WTC11 (cell line): ENCODE data around the gene CSKMT. TPM values are rescaled to one million over a fixed set of nuclear protein-coding genes. Genes with fewer than 3 reads are reported as not detected.

Source experiments
- AFF4 ChIP-seq: sonication (generic); formaldehyde crosslinking; IDR thresholded peaks from 2 replicates; pipeline ENCODE4 v1.8.1; 2023; ENCODE audit warnings: mild to moderate bottlenecking, missing genetic modification reagents, borderline replicate concordance
- ARID4B ChIP-seq: sonication (generic); formaldehyde crosslinking; IDR thresholded peaks from 2 replicates; pipeline ENCODE4 v1.8.0; 2023; ENCODE audit warnings: missing genetic modification reagents, mild to moderate bottlenecking, borderline replicate concordance
- ATF1 ChIP-seq: sonication (generic); formaldehyde crosslinking; IDR thresholded peaks from 2 replicates; pipeline ENCODE4 v1.8.1; 2023; ENCODE audit warnings: mild to moderate bottlenecking, moderate library complexity, missing genetic modification reagents
- CDX4 ChIP-seq: fragments of 250-450 bp; sonication (Bioruptor Pico); IDR thresholded peaks from 2 replicates; pipeline ENCODE4 v1.9.0; 2021; ENCODE audit warnings: moderate library complexity, mild to moderate bottlenecking, inconsistent platforms, borderline replicate concordance
- E2F5 ChIP-seq: sonication (generic); formaldehyde crosslinking; IDR thresholded peaks from 2 replicates; pipeline ENCODE4 v1.8.1; 2022; ENCODE audit warnings: mild to moderate bottlenecking, moderate library complexity, missing genetic modification reagents
- ESRRA ChIP-seq: sonication (generic); formaldehyde crosslinking; IDR thresholded peaks from 2 replicates; pipeline ENCODE4 v1.8.1; 2022; ENCODE audit warnings: mild to moderate bottlenecking, missing genetic modification reagents, borderline replicate concordance
- ETV6 ChIP-seq: sonication (generic); formaldehyde crosslinking; IDR thresholded peaks from 2 replicates; pipeline ENCODE4 v1.8.1; 2022; ENCODE audit warnings: mild to moderate bottlenecking, missing genetic modification reagents
- FOXK1 ChIP-seq: sonication (generic); formaldehyde crosslinking; IDR thresholded peaks from 2 replicates; pipeline ENCODE4 v1.8.0; 2022; ENCODE audit warnings: mild to moderate bottlenecking, moderate library complexity, missing genetic modification reagents
- KAT7 ChIP-seq: sonication (generic); formaldehyde crosslinking; IDR thresholded peaks from 2 replicates; pipeline ENCODE4 v1.8.1; 2023; ENCODE audit warnings: missing genetic modification reagents, mild to moderate bottlenecking, borderline replicate concordance
- MAX ChIP-seq: sonication (generic); formaldehyde crosslinking; IDR thresholded peaks from 2 replicates; pipeline ENCODE4 v1.8.0; 2022; ENCODE audit warnings: mild to moderate bottlenecking, missing genetic modification reagents
- MYBL2 ChIP-seq: sonication (generic); formaldehyde crosslinking; IDR thresholded peaks from 2 replicates; pipeline ENCODE4 v1.8.1; 2023; ENCODE audit warnings: mild to moderate bottlenecking, moderate library complexity, missing genetic modification reagents
- NFATC4 ChIP-seq: fragments of 250-450 bp; sonication (Bioruptor Pico); IDR thresholded peaks from 2 replicates; pipeline ENCODE4 v1.9.0; 2021; ENCODE audit warnings: mild to moderate bottlenecking
- NR2C2 ChIP-seq: sonication (generic); formaldehyde crosslinking; IDR thresholded peaks from 2 replicates; pipeline ENCODE4 v1.8.0; 2022; ENCODE audit warnings: mild to moderate bottlenecking, missing genetic modification reagents
- RELA ChIP-seq: sonication (generic); formaldehyde crosslinking; IDR thresholded peaks from 2 replicates; pipeline ENCODE4 v1.8.1; 2022; ENCODE audit warnings: missing genetic modification reagents, mild to moderate bottlenecking, borderline replicate concordance
- RORB ChIP-seq: fragments of 250-450 bp; sonication (Bioruptor Pico); IDR thresholded peaks from 2 replicates; pipeline ENCODE4 v1.9.0; 2021; ENCODE audit warnings: mild to moderate bottlenecking
- TEAD1 ChIP-seq: sonication (generic); formaldehyde crosslinking; IDR thresholded peaks from 2 replicates; pipeline ENCODE4 v1.8.0; 2022; ENCODE audit warnings: mild to moderate bottlenecking, missing genetic modification reagents
- TEAD4 ChIP-seq: sonication (generic); formaldehyde crosslinking; IDR thresholded peaks from 2 replicates; pipeline ENCODE4 v1.8.0; 2022; ENCODE audit warnings: mild to moderate bottlenecking, missing genetic modification reagents
- TP53 ChIP-seq: sonication (generic); formaldehyde crosslinking; IDR thresholded peaks from 2 replicates; pipeline ENCODE4 v1.8.1; 2023; ENCODE audit warnings: mild to moderate bottlenecking, missing genetic modification reagents
- ZBTB43 ChIP-seq: sonication (generic); formaldehyde crosslinking; IDR thresholded peaks from 2 replicates; pipeline ENCODE4 v1.8.1; 2023; ENCODE audit warnings: mild to moderate bottlenecking, missing genetic modification reagents
- ZMAT4 ChIP-seq: fragments of 250-450 bp; sonication (Bioruptor Pico); IDR thresholded peaks from 2 replicates; pipeline ENCODE4 v1.9.0; 2021; ENCODE audit warnings: mild to moderate bottlenecking
- ZNF138 ChIP-seq: sonication (generic); formaldehyde crosslinking; conservative IDR thresholded peaks from 2 replicates; pipeline ENCODE4 v1.8.1; 2022; ENCODE audit warnings: mild to moderate bottlenecking, moderate library complexity, missing genetic modification reagents
- ZNF416 ChIP-seq: fragments of 250-450 bp; sonication (Bioruptor Pico); IDR thresholded peaks from 2 replicates; pipeline ENCODE4 v1.9.0; 2021; ENCODE audit warnings: mild to moderate bottlenecking, inconsistent platforms
- ZNF532 ChIP-seq: fragments of 250-450 bp; sonication (Bioruptor Pico); IDR thresholded peaks from 2 replicates; pipeline ENCODE4 v1.9.0; 2021; ENCODE audit warnings: mild to moderate bottlenecking, borderline replicate concordance
- total RNA-seq: library from RNA; stranded (reverse); gene quantifications from 3 replicates; pipeline ENCODE4 v1.2.3, GENCODE V29; 2021

The CSKMT gene
- total RNA-seq, 1 experiment from 2014 or later = 75.6 TPM

- TF ChIP-seq ZNF532 (CRISPR knock-in tag) (peak; percentile 56; the same call in 1 of the 2 replicates), E2F5 (CRISPR knock-in tag) (0 out of 2 replicates have a peak, but pooled peaks have one; percentile 21), ESRRA (CRISPR knock-in tag) (no peak), MAX (CRISPR knock-in tag) (peak; percentile 31; the same call in 1 of the 2 replicates), KAT7 (0 out of 2 replicates have a peak, but pooled peaks have one; percentile 4), ZNF416 (CRISPR knock-in tag) (peak; percentile 88; the same call in 1 of the 2 replicates), FOXK1 (CRISPR knock-in tag) (peak; percentile 46; the same call in 1 of the 2 replicates), CDX4 (peak; percentile 88; the same call in 1 of the 2 replicates), ZBTB43 (no peak; the same call in 1 of the 2 replicates), ARID4B (CRISPR knock-in tag) (0 out of 2 replicates have a peak, but pooled peaks have one; percentile 52), MYBL2 (peak; percentile 88), ATF1 (CRISPR knock-in tag) (0 out of 2 replicates have a peak, but pooled peaks have one; percentile 37), NFATC4 (CRISPR knock-in tag) (peak; percentile 96), NR2C2 (CRISPR knock-in tag) (no peak), AFF4 (no peak), RELA (CRISPR knock-in tag) (no peak), TEAD4 (peak; percentile 15; the same call in 1 of the 2 replicates), TEAD1 (CRISPR knock-in tag) (peak; percentile 51; the same call in 1 of the 2 replicates), RORB (CRISPR knock-in tag) (peak; percentile 94), ZNF138 (CRISPR knock-in tag) (no peak), TP53 (CRISPR knock-in tag) (no peak), ZMAT4 (CRISPR knock-in tag) (peak; percentile 92), ETV6 (CRISPR knock-in tag) (peak; percentile 44)
Observed at GRCh38 chr11:62665075-62665598, at the start of gene CSKMT, which contains the start of gene C11orf98 (continued).
